SH-SY5Y (cell line): Measurements from ENCODE around the gene PEAR1.

Experiments
- GATA2 ChIP-seq: IDR thresholded peaks from 2 replicates; pipeline ENCODE4 v1.6.1; 2011; ENCODE audit warnings: mild to moderate bottlenecking, low read depth, low read length
- GATA3 ChIP-seq: IDR thresholded peaks from 2 replicates; pipeline ENCODE4 v1.6.1; 2011; ENCODE audit warnings: low read depth, mild to moderate bottlenecking, low read length, moderate library complexity

- TF ChIP-seq GATA2 (no peak), GATA3 (no peak)
Observed at GRCh38 chr1:156944848-156945247, 51.3 kb downstream of the PEAR1 start.
